Effector CD4-positive, alpha-beta T cell (primary cell): ENCODE data around the gene MYPN. TPM values are rescaled to one million over a fixed set of nuclear protein-coding genes. Genes with fewer than 3 reads are reported as not detected.
"Not testable (repeated sequence)": the region's sequence is repeated elsewhere in the genome, so short reads cannot be mapped to it uniquely, and the experiment has no call there.

ENCODE experiments used
- DNase-seq: peaks from one replicate; pipeline ENCODE4 v3.0.0-alpha.2; 2020
- total RNA-seq: gene quantifications from one replicate; lab custom pipeline; 2026; lab: John Stamatoyannopoulos, UW

The MYPN gene
- total RNA-seq = not detected

- DNase-seq = no peak
Measured at GRCh38 chr10:68109331-68109730, at the start of gene MYPN. MYPN (plus strand) TSS chr10:68109488; CDS start chr10:68121439, 11,951 bp downstream.

- DNase-seq = no peak
Measured at GRCh38 chr10:68067029-68067428, 42.3 kb upstream of the MYPN start.

GRCh38 chr10:68067508-68067907, 41.8 kb upstream of the MYPN start:
- DNase-seq = no peak

- DNase-seq = no peak
Measured at GRCh38 chr10:68073631-68074030, 35.7 kb upstream of the MYPN start.

GRCh38 chr10:68074031-68074774, 35.1 kb upstream of the MYPN start:
- no peak for DNase-seq

- DNase-seq = peak; percentile 87
Measured at GRCh38 chr10:68074775-68075549, 34.3 kb upstream of the MYPN start, which contains the start of gene HERC4. HERC4 (minus strand) TSS chr10:68075283; CDS start chr10:68073108, 2,175 bp downstream.

GRCh38 chr10:68075550-68076004, 33.7 kb upstream of the MYPN start:
- DNase-seq = no peak

GRCh38 chr10:68076081-68076480, 33.2 kb upstream of the MYPN start:
- DNase-seq = not testable (repeated sequence)

- no peak for DNase-seq
Measured at GRCh38 chr10:68077026-68077425, 32.3 kb upstream of the MYPN start.

GRCh38 chr10:68079434-68079833, 29.9 kb upstream of the MYPN start:
- no peak for DNase-seq

- DNase-seq = no peak
Measured at GRCh38 chr10:68080853-68081431, 28.3 kb upstream of the MYPN start.

GRCh38 chr10:68081916-68082315, 27.4 kb upstream of the MYPN start:
- DNase-seq = no peak

GRCh38 chr10:68082872-68083271, 26.4 kb upstream of the MYPN start:
- DNase-seq = no peak

GRCh38 chr10:68083953-68084352, 25.3 kb upstream of the MYPN start:
- DNase-seq = no peak

GRCh38 chr10:68084469-68084868, 24.8 kb upstream of the MYPN start:
- DNase-seq = no peak

- no peak for DNase-seq
Measured at GRCh38 chr10:68086011-68086410, 23.3 kb upstream of the MYPN start.

GRCh38 chr10:68086910-68087684, 22.2 kb upstream of the MYPN start:
- DNase-seq = no peak

GRCh38 chr10:68087685-68088401, 21.4 kb upstream of the MYPN start:
- no peak for DNase-seq

GRCh38 chr10:68088740-68089139, 20.5 kb upstream of the MYPN start:
- no peak for DNase-seq

- DNase-seq = no peak
Measured at GRCh38 chr10:68090586-68090985, 18.7 kb upstream of the MYPN start.

GRCh38 chr10:68092512-68092911, 16.8 kb upstream of the MYPN start:
- DNase-seq = no peak

- DNase-seq = no peak
Measured at GRCh38 chr10:68095153-68095552, 14.1 kb upstream of the MYPN start.
